Type B pancreatic cell (in vitro differentiated cells): ENCODE data around the gene ROR1. TPM values are rescaled to one million over a fixed set of nuclear protein-coding genes. Genes with fewer than 3 reads are reported as not detected.

Source experiments
- DNase-seq: peaks from one replicate; pipeline ENCODE4 v3.0.0; 2021; ENCODE audit warnings: mixed read lengths; ENCODE audit not compliant: unreplicated experiment; ENCODE audit errors: extremely low spot score
- H3K27ac Mint-ChIP-seq: 2 replicates; pipeline ENCODE4 v1.8.0; 2021; ENCODE audit warnings: mild to moderate bottlenecking, mixed read lengths
- H3K27me3 Mint-ChIP-seq: 2 replicates; pipeline ENCODE4 v1.8.0; 2021; ENCODE audit warnings: mixed read lengths
- H3K36me3 Mint-ChIP-seq: 2 replicates; pipeline ENCODE4 v1.8.0; 2021; ENCODE audit warnings: mixed read lengths
- H3K4me1 Mint-ChIP-seq: one replicate; pipeline ENCODE4 v1.8.0; 2021; ENCODE audit warnings: mixed read lengths; ENCODE audit not compliant: unreplicated experiment
- H3K4me3 Mint-ChIP-seq: 2 replicates; pipeline ENCODE4 v1.8.0; 2021; ENCODE audit warnings: mild to moderate bottlenecking, mixed read lengths
- H3K9me3 Mint-ChIP-seq: 2 replicates; pipeline ENCODE4 v1.8.0; 2021; ENCODE audit warnings: mixed read lengths
- CTCF ChIP-seq: fragments of 200-600 bp; sonication (generic); conservative IDR thresholded peaks from 2 replicates; pipeline ENCODE4 v1.5.0; 2021; ENCODE audit warnings: antibody characterized with exemption, mild to moderate bottlenecking
- total RNA-seq: library from RNA; stranded (reverse); gene quantifications from 2 replicates; pipeline ENCODE4 v1.2.1, GENCODE V29; 2021; ENCODE audit warnings: low replicate concordance

ROR1 gene
- total RNA-seq, 1 donor from 2014 or later = 32.0 TPM

GRCh38 chr1:63937461-63938022, 163.7 kb downstream of the ROR1 start:
- peaks cover 3% of the 10 kb centered on the region for H3K36me3 Mint-ChIP-seq
- peaks cover 23% of the 10 kb centered on the region for H3K4me1 Mint-ChIP-seq
- no peak for TF ChIP-seq CTCF
- no peak overlapping the region for H3K4me3 Mint-ChIP-seq
- H3K27me3 Mint-ChIP-seq = no peaks in the 10 kb centered on the region
- no peak for DNase-seq
- no peak overlapping the region for H3K27ac Mint-ChIP-seq
- H3K9me3 Mint-ChIP-seq = no peaks in the 10 kb centered on the region

GRCh38 chr1:63940440-63940839, 166.6 kb downstream of the ROR1 start:
- DNase-seq = no peak
- no peaks in the 10 kb centered on the region for H3K27me3 Mint-ChIP-seq
- H3K4me3 Mint-ChIP-seq = no peak overlapping the region
- H3K4me1 Mint-ChIP-seq = peaks cover 26% of the 10 kb centered on the region
- H3K27ac Mint-ChIP-seq = no peak overlapping the region
- no peak for TF ChIP-seq CTCF
- H3K36me3 Mint-ChIP-seq = peaks cover 3% of the 10 kb centered on the region
- H3K9me3 Mint-ChIP-seq = no peaks in the 10 kb centered on the region

- Mint-ChIP-seq H3K36me3 (no peaks in the 10 kb centered on the region), H3K27ac (no peak overlapping the region), H3K4me1 (peaks cover 15% of the 10 kb centered on the region), H3K27me3 (no peaks in the 10 kb centered on the region), H3K9me3 (no peaks in the 10 kb centered on the region), H3K4me3 (no peak overlapping the region)
- TF ChIP-seq CTCF = no peak
- DNase-seq = no peak
These were observed 169.6 kb downstream of the ROR1 start for GRCh38 chr1:63943393-63943792.

GRCh38 chr1:63945943-63946342, 172.1 kb downstream of the ROR1 start:
- Mint-ChIP-seq H3K4me3 (no peak overlapping the region), H3K27ac (no peak overlapping the region), H3K27me3 (no peaks in the 10 kb centered on the region), H3K9me3 (no peaks in the 10 kb centered on the region), H3K36me3 (no peaks in the 10 kb centered on the region), H3K4me1 (peaks cover 35% of the 10 kb centered on the region)
- no peak for TF ChIP-seq CTCF
- no peak for DNase-seq

- Mint-ChIP-seq H3K36me3 (peaks cover 3% of the 10 kb centered on the region), H3K27me3 (no peaks in the 10 kb centered on the region), H3K4me3 (no peak overlapping the region), H3K9me3 (no peaks in the 10 kb centered on the region), H3K4me1 (peaks cover 40% of the 10 kb centered on the region), H3K27ac (no peak overlapping the region)
- DNase-seq = no peak
- no peak for TF ChIP-seq CTCF
These were observed 173.2 kb downstream of the ROR1 start for GRCh38 chr1:63946866-63947491.
